ENCODE results near the gene AP2A2. TPM values are rescaled to one million over a fixed set of nuclear protein-coding genes. Genes with fewer than 3 reads are reported as not detected.
"Not testable (repeated sequence)": the region's sequence is repeated elsewhere in the genome, so short reads cannot be mapped to it uniquely, and the experiment has no call there.

The AP2A2 gene
- total RNA-seq, 2 donors from 2014 or later, result 99.0 to 109 TPM

DNA sequence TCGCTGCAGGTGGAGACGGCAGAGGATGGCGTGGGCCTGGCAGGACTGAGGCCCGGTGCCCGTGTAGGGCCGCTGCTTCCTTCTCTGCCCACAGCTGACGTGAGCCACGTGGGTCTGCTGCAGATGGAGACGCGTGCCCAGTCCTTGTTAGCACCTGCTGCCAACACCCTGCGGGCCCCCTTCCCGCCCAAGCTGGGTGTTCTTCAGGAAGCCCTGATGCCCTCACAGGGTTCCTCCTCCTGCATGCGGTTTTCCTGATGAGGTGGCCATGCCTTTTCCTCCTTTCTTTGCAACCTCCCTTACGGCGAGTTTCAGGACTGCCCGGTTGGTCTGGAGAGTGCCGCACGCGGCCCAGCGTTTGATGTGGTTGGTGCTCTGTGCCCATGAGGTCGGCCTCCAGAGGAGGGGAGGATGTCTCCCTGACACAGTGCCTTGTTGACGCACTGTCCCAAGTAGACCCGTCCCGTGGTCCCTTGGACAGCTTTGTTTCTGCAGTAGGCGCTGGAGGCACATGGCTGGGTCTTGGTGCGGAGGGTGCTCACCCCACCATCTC lies 44.7 kb downstream of the AP2A2 start:
- ATAC-seq (ENCODE audit: insufficient number of reproducible peaks, low FRiP score, low read depth), result no peak
- H3K9me3 ChIP-seq, result no peaks in the 10 kb centered on the region
- peaks cover 0 to 8% of the 10 kb centered on the region in 2 donors for H3K4me1 ChIP-seq (ENCODE audit: control insufficient read depth in 1 of 2, low read depth in 2 of 2)
- peaks cover 31% of the 10 kb centered on the region for H3K36me3 ChIP-seq
- no peaks in the 10 kb centered on the region for H3K27me3 ChIP-seq (replicated peaks; ENCODE audit: insufficient read depth)
- no peak overlapping the region for H3K27ac ChIP-seq
- TF ChIP-seq, protein P1, sequence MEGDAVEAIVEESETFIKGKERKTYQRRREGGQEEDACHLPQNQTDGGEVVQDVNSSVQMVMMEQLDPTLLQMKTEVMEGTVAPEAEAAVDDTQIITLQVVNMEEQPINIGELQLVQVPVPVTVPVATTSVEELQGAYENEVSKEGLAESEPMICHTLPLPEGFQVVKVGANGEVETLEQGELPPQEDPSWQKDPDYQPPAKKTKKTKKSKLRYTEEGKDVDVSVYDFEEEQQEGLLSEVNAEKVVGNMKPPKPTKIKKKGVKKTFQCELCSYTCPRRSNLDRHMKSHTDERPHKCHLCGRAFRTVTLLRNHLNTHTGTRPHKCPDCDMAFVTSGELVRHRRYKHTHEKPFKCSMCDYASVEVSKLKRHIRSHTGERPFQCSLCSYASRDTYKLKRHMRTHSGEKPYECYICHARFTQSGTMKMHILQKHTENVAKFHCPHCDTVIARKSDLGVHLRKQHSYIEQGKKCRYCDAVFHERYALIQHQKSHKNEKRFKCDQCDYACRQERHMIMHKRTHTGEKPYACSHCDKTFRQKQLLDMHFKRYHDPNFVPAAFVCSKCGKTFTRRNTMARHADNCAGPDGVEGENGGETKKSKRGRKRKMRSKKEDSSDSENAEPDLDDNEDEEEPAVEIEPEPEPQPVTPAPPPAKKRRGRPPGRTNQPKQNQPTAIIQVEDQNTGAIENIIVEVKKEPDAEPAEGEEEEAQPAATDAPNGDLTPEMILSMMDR (IDR thresholded peaks at IDR 0.05), result no peak
- DNase-seq (ENCODE audit: low spot score), result no peak
- H3K4me3 ChIP-seq, result no peak overlapping the region

DNA sequence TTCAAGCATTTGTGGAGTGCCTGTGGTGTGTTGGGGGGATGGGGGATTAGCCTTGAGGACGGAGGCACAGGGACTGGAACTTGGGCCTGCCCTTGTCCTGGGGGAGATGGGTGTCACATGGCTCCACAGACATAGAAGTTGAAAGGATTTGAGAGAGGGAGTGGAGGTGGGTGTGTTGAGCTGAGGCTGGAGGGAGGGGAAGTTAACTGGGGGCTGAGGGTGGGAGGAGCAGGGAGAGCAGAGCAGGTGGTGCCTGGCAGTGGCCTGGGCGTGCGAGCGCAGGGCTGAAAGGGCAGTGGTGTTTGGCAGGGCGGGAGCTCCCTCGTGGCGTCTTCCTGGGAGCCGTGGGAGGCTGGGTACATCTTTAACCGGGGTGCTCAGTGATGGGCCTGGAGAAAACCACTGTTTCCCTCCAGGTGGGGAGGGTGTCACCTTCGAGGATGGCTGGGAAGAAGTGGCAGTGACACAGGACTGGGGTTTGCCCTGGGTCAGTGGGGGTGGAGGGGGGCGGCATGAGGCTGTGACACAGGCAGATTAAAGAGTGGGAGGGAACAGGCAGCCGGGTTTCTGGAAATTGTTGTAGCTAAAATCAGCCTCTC lies 45.5 kb downstream of the AP2A2 start:
- ATAC-seq (ENCODE audit: insufficient number of reproducible peaks, low FRiP score, low read depth) (no peak), DNase-seq (ENCODE audit: low spot score) (no peak)
- H3K27me3 ChIP-seq (replicated peaks; ENCODE audit: insufficient read depth), result no peaks in the 10 kb centered on the region
- H3K4me1 ChIP-seq (ENCODE audit: control insufficient read depth in 1 of 2, low read depth in 2 of 2), result peaks cover 0 to 4% of the 10 kb centered on the region in 2 donors
- no peak overlapping the region for H3K27ac ChIP-seq
- H3K36me3 ChIP-seq, result peaks cover 39% of the 10 kb centered on the region
- no peak overlapping the region for H3K4me3 ChIP-seq
- TF ChIP-seq, protein P1 (IDR thresholded peaks at IDR 0.05), result no peak
- H3K9me3 ChIP-seq, result no peaks in the 10 kb centered on the region

DNA sequence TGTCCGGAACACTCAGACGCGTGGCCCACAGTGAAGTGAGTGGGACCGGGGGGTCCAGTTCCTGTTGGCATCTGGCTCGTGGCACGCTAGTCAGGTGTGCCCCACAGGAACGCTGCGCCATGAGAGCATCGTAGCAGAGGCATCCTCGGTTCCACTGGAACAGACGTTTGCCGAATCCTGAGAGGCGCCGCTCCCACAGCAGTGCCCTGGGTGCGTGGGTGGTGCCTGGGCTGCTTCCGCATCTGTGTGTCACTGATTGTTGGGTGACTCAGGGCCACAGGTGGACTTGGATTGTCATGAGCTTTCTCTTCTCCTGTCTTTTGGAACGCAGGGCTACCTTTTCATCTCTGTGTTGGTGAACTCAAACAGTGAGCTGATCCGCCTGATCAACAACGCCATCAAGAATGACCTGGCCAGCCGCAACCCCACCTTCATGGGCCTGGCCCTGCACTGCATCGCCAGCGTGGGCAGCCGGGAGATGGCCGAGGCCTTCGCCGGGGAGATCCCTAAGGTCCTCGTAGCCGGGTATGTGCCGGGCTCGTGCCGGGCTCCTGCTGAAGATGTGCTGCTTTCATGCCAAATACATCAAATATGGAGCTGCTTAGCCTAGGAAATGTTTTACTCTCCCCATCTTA lies 46.2 kb downstream of the AP2A2 start:
- H3K27ac ChIP-seq, result no peak overlapping the region
- H3K4me3 ChIP-seq, result no peak overlapping the region
- DNase-seq (ENCODE audit: low spot score), result no peak
- H3K9me3 ChIP-seq, result no peaks in the 10 kb centered on the region
- H3K36me3 ChIP-seq, result peaks cover 43% of the 10 kb centered on the region
- no peaks in the 10 kb centered on the region for H3K27me3 ChIP-seq (replicated peaks; ENCODE audit: insufficient read depth)
- H3K4me1 ChIP-seq (ENCODE audit: control insufficient read depth in 1 of 2, low read depth in 2 of 2), result no peaks in the 10 kb centered on the region
- ATAC-seq (ENCODE audit: insufficient number of reproducible peaks, low FRiP score, low read depth), result no peak
- TF ChIP-seq, protein P1 (IDR thresholded peaks at IDR 0.05), result no peak

DNA sequence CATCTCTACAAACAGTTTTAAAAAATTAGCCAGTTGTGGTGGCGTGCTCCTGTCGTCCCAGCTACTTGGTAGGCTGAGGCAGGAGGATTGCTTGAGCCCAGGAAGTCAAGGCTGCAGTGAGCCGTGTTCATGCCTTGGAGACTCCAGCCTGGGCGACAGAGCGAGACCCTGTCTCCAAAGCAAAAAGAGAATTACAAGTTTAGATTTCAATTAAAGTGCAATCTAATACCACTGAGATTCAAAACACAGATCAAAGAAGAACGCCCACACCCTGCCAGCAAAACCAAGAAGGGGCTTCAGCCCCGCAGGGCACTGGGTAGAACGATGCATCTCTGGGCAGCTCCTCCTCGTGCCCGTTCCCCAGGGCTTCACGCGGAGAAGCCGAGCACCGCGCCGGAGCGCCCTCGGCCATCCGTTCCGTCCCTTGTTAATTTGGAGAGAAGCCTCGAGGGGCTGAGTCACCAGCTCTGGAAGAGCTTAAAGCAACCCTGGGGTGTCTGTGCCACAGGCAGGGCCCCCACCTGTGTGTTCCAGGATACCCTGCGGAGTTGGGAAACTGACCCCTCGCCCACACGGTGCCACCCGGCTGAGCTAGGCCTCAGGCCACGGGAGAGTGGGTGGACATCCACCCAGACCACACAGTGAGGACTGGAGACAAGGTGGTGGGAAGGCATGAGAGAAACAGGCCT lies 47.0 kb downstream of the AP2A2 start:
- no peaks in the 10 kb centered on the region for H3K9me3 ChIP-seq
- TF ChIP-seq, protein P1 (IDR thresholded peaks at IDR 0.05), result no peak
- H3K4me3 ChIP-seq, result no peak overlapping the region
- no peak overlapping the region for H3K27ac ChIP-seq
- DNase-seq (ENCODE audit: low spot score) (no peak), ATAC-seq (ENCODE audit: insufficient number of reproducible peaks, low FRiP score, low read depth) (no peak)
- H3K27me3 ChIP-seq (replicated peaks; ENCODE audit: insufficient read depth), result no peaks in the 10 kb centered on the region
- H3K4me1 ChIP-seq (ENCODE audit: control insufficient read depth in 1 of 2, low read depth in 2 of 2), result no peaks in the 10 kb centered on the region
- peaks cover 51% of the 10 kb centered on the region for H3K36me3 ChIP-seq

DNA sequence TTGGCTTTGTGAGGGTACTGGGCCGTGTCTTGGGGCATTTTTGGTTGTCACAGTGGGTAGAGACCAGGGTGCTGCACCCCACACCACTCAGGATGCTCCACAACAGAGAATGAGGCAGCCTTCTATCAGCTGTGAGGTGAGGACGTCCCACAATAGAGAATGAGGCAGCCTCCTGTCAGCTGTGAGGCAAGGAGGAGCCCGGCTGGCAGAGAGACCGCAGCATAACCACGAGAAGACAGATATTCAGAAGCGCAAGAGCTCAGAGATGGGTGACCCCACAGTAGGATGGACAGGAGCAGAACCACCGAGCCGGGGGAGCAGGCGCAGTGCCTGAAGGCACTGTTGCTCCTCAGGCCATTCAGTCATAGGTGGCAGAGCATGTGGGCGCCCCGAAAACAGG lies 47.6 kb downstream of the AP2A2 start:
- TF ChIP-seq, protein P1 (IDR thresholded peaks at IDR 0.05), result no peak
- H3K4me3 ChIP-seq, result no peak overlapping the region
- peaks cover 57% of the 10 kb centered on the region for H3K36me3 ChIP-seq
- no peaks in the 10 kb centered on the region for H3K4me1 ChIP-seq (ENCODE audit: control insufficient read depth in 1 of 2, low read depth in 2 of 2)
- ATAC-seq (ENCODE audit: insufficient number of reproducible peaks, low FRiP score, low read depth) (no peak), DNase-seq (ENCODE audit: low spot score) (no peak)
- H3K27me3 ChIP-seq (replicated peaks; ENCODE audit: insufficient read depth), result no peaks in the 10 kb centered on the region
- no peaks in the 10 kb centered on the region for H3K9me3 ChIP-seq
- no peak overlapping the region for H3K27ac ChIP-seq

DNA sequence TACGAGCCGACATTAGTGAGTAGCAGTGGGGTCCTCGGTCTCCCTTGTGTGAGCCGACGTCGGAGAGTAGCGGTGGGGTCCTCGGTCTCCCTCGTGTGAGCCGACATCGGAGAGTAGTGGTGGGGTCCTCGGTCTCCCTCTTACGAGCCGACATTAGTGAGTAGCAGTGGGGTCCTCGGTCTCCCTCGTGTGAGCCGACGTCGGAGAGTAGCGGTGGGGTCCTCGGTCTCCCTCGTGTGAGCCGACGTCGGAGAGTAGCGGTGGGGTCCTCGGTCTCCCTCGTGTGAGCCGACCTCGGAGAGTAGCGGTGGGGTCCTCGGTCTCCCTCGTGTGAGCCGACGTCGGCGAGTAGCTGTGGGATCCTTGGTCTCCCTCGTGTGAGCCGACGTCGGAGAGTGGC lies 49.7 kb downstream of the AP2A2 start:
- H3K27ac ChIP-seq; ATAC-seq (ENCODE audit: insufficient number of reproducible peaks, low FRiP score, low read depth); DNase-seq (ENCODE audit: low spot score); H3K4me3 ChIP-seq; H3K27me3 ChIP-seq (replicated peaks; ENCODE audit: insufficient read depth); H3K4me1 ChIP-seq (ENCODE audit: control insufficient read depth in 1 of 2, low read depth in 2 of 2); H3K9me3 ChIP-seq: not testable (repeated sequence)
- H3K36me3 ChIP-seq, result peaks cover 65% of the 10 kb centered on the region

All from thoracic aorta (tissue), 2 donors.